IMR-90 (cell line): ENCODE results near the gene GPC6. TPM values are rescaled to one million over a fixed set of nuclear protein-coding genes. Genes with fewer than 3 reads are reported as not detected.
A peak's percentile ranks its signal among the peaks of the same experiment; 100 is the strongest.

Source experiments
- ATAC-seq: fragments of 200-7000 bp; cut with Tn5 transposase; 2 replicates; pipeline ENCODE4 v1.9.1; 2020; ENCODE audit warnings: low read depth, mild to moderate bottlenecking, moderate library complexity
- Bru-seq: library from RNA; stranded (reverse); fragments of 400-500 nt; gene quantifications from one replicate; lab custom pipeline; 2021; lab: Mats Ljungman, UMichigan
- BruChase-seq, 2 experiments: library from RNA; stranded (reverse); fragments of 400-500 nt; gene quantifications; one replicate each; lab custom pipeline; 2021; lab: Mats Ljungman, UMichigan
- BruUV-seq: library from RNA; stranded (reverse); fragments of 400-500 nt; replicated peaks from 2 replicates; lab custom pipeline; 2021; lab: Mats Ljungman, UMichigan
- CTCF ChIA-PET: fragments of 300-600 bp; formaldehyde crosslinking; extraction: SDS; loops from one replicate; lab custom pipeline; 2021; ENCODE audit warnings: antibody characterized with exemption; lab: Yijun Ruan, JAX
- POLR2A ChIA-PET: fragments of 300-600 bp; sonication (Branson Sonifier 250); formaldehyde crosslinking; loops from one replicate; lab custom pipeline; 2022; ENCODE audit warnings: antibody characterized with exemption; ENCODE audit not compliant: unreplicated experiment; lab: Charles Lee
- DNase-seq: peaks from one replicate; pipeline ENCODE4 v3.0.0; 2013
- H2AFZ ChIP-seq: replicated peaks from 2 replicates; pipeline ENCODE3; 2013; ENCODE audit warnings: low read length, mild to moderate bottlenecking; ENCODE audit not compliant: poor library complexity
- H2AK5ac ChIP-seq: 2 replicates; pipeline ENCODE4 v1.6.1; 2013; ENCODE audit warnings: low read depth, low read length, inconsistent platforms
- H2AK9ac ChIP-seq: replicated peaks from 2 replicates; pipeline ENCODE3; 2013; ENCODE audit warnings: mild to moderate bottlenecking, low read depth, low read length, moderate library complexity; ENCODE audit not compliant: poor library complexity
- H2BK120ac ChIP-seq: 2 replicates; pipeline ENCODE4 v1.6.1; 2013; ENCODE audit warnings: low read depth, low read length, inconsistent platforms
- H2BK15ac ChIP-seq: 3 replicates; pipeline ENCODE4 v1.6.1; 2013; ENCODE audit warnings: low read depth, low read length, inconsistent platforms
- H2BK20ac ChIP-seq: 2 replicates; pipeline ENCODE4 v1.6.1; 2013; ENCODE audit warnings: low read depth, mild to moderate bottlenecking, inconsistent platforms, low read length, moderate library complexity
- H2BK5ac ChIP-seq: 2 replicates; pipeline ENCODE4 v1.6.1; 2013; ENCODE audit warnings: mild to moderate bottlenecking, low read depth, low read length, inconsistent platforms; ENCODE audit not compliant: poor library complexity, severe bottlenecking
- H3K14ac ChIP-seq: replicated peaks from 2 replicates; pipeline ENCODE4 v1.6.1; 2013; ENCODE audit warnings: low read depth, low read length, inconsistent platforms
- H3K18ac ChIP-seq: 2 replicates; pipeline ENCODE4 v1.6.1; 2013; ENCODE audit warnings: low read depth, low read length, control low read depth
- H3K23ac ChIP-seq: 2 replicates; pipeline ENCODE4 v1.6.1; 2013; ENCODE audit warnings: low read depth, low read length, inconsistent platforms
- H3K27ac ChIP-seq: 2 replicates; pipeline ENCODE4 v1.5.1; 2013; ENCODE audit warnings: mild to moderate bottlenecking, control low read depth, low read length; ENCODE audit not compliant: insufficient read depth
- H3K27me3 ChIP-seq: 2 replicates; pipeline ENCODE4 v1.6.1; 2013; ENCODE audit warnings: low read length; ENCODE audit not compliant: control insufficient read depth, insufficient read depth
- H3K36me3 ChIP-seq: 2 replicates; pipeline ENCODE4 v1.6.1; 2013; ENCODE audit warnings: low read length, mixed read lengths; ENCODE audit not compliant: control insufficient read depth, insufficient read depth
- H3K4ac ChIP-seq: 2 replicates; pipeline ENCODE4 v1.6.1; 2013; ENCODE audit warnings: low read depth, low read length, inconsistent platforms
- H3K4me1 ChIP-seq: 2 replicates; pipeline ENCODE4 v1.6.1; 2013; ENCODE audit warnings: low read length, mixed read lengths; ENCODE audit not compliant: control insufficient read depth, insufficient read depth
- H3K4me2 ChIP-seq: 2 replicates; pipeline ENCODE4 v1.6.1; 2013; ENCODE audit warnings: low read depth, mild to moderate bottlenecking, control low read depth, low read length, moderate library complexity
- H3K4me3 ChIP-seq: 2 replicates; pipeline ENCODE4 v1.5.1; 2013; ENCODE audit warnings: low read depth, mild to moderate bottlenecking, control low read depth, low read length, moderate library complexity; ENCODE audit not compliant: insufficient read depth
- H3K56ac ChIP-seq: 2 replicates; pipeline ENCODE4 v1.6.1; 2013; ENCODE audit warnings: low read length, inconsistent platforms; ENCODE audit not compliant: insufficient read depth; ENCODE audit errors: extremely low read depth
- H3K79me1 ChIP-seq, 2 experiments: 2 replicates each; pipeline ENCODE4 v1.6.1; 2013; ENCODE audit warnings: low read length in 2 of 2, inconsistent platforms in 1 of 2, low read depth in 1 of 2
- H3K9ac ChIP-seq: 2 replicates; pipeline ENCODE4 v1.6.1; 2013; ENCODE audit warnings: low read depth, low read length, control low read depth
- H3K9me1 ChIP-seq: 2 replicates; pipeline ENCODE4 v1.6.1; 2013; ENCODE audit warnings: low read length, inconsistent platforms; ENCODE audit not compliant: insufficient read depth
- H3K9me3 ChIP-seq: 2 replicates; pipeline ENCODE4 v1.6.1; 2013; ENCODE audit warnings: low read length; ENCODE audit not compliant: control insufficient read depth, insufficient read depth
- H4K20me1 ChIP-seq: 2 replicates; pipeline ENCODE4 v1.6.1; 2013; ENCODE audit warnings: low read length, inconsistent platforms; ENCODE audit not compliant: insufficient read depth
- H4K5ac ChIP-seq: 2 replicates; pipeline ENCODE4 v1.6.1; 2013; ENCODE audit warnings: mild to moderate bottlenecking, low read depth, low read length, control low read depth
- H4K8ac ChIP-seq, 2 experiments: 2 replicates each; pipeline ENCODE4 v1.6.1; 2013; ENCODE audit warnings: low read depth in 2 of 2, low read length in 2 of 2, control low read depth in 1 of 2, inconsistent platforms in 1 of 2
- H4K91ac ChIP-seq: 2 replicates; pipeline ENCODE4 v1.6.1; 2013; ENCODE audit warnings: low read depth, low read length, inconsistent platforms; ENCODE audit not compliant: insufficient read depth
- BHLHE40 ChIP-seq: fragments of 150-350 bp; IDR thresholded peaks from 2 replicates; pipeline ENCODE4 v1.6.1; 2016; ENCODE audit warnings: mild to moderate bottlenecking, low read depth, low read length
- CEBPB ChIP-seq: IDR thresholded peaks from 2 replicates; pipeline ENCODE4 v1.6.1; 2012; ENCODE audit warnings: low read depth, low read length, improper control_type of control experiment
- MAZ ChIP-seq: IDR thresholded peaks from 2 replicates; pipeline ENCODE4 v1.6.1; 2012; ENCODE audit warnings: low read depth, mild to moderate bottlenecking, low read length, improper control_type of control experiment, moderate library complexity, borderline replicate concordance
- RAD21 ChIP-seq: IDR thresholded peaks from 2 replicates; pipeline ENCODE4 v1.6.1; 2012; ENCODE audit warnings: low read length, improper control_type of control experiment
- RFX5 ChIP-seq: IDR thresholded peaks from 2 replicates; pipeline ENCODE4 v1.8.0; 2012; ENCODE audit warnings: low read depth, mild to moderate bottlenecking, low read length, moderate library complexity
- SMC3 ChIP-seq: fragments of 150-350 bp; IDR thresholded peaks from 2 replicates; pipeline ENCODE4 v1.6.1; 2016; ENCODE audit warnings: low read depth, mild to moderate bottlenecking, antibody characterized with exemption, low read length, moderate library complexity
- WGBS, 2 experiments: methylation state at CpG; one replicate each; pipeline versions ENCODE4 v1.1.5 to v1.1.7; 2013; ENCODE audit warnings: missing lambda C conversion rate in 2 of 2; ENCODE audit not compliant: insufficient read length in 1 of 2; ENCODE audit errors: extremely low coverage in 2 of 2; 5-methylcytosine and 5-hydroxymethylcytosine counted together
- dilution Hi-C: fragments of 300-500 bp; cut with HindIII; formaldehyde crosslinking; loops from one replicate; pipeline ENCODE4 v1.14.3; 2018; ENCODE audit warnings: low sequenced_read_pairs; ENCODE audit not compliant: unreplicated experiment
- in situ Hi-C: fragments of 300-500 bp; cut with MboI; formaldehyde crosslinking; loops from 3 replicates; pipeline ENCODE4 v1.14.3; 2019; ENCODE audit warnings: low sequenced_read_pairs, inconsistent platforms, mixed read lengths
- intact Hi-C: fragments of 100-400 bp; cut with micrococcal nuclease; formaldehyde crosslinking; loops from 2 replicates; pipeline ENCODE4 v1.10.0; 2022
- long read RNA-seq: library from polyadenylated mRNA; unstranded; transcript quantifications from one replicate; pipeline ENCODE4 v2.0.0, GENCODE V29; 2021; ENCODE audit not compliant: unreplicated experiment
- polyA plus RNA-seq, 3 experiments: library from polyadenylated mRNA; depleted of rRNA; stranded (reverse); fragments of >200 nt; gene quantifications; 2 replicates each; pipeline ENCODE4 v1.2.3, GENCODE V29; 2012; ENCODE audit warnings: low replicate concordance in 1 of 3
- total RNA-seq: library from RNA; depleted of rRNA; stranded (reverse); fragments of >200 nt; gene quantifications from 2 replicates; pipeline ENCODE4 v1.2.3, GENCODE V29; 2012; rRNA removed
- TF ChIP-seq, protein P1 (sequence below): fragments of 150-350 bp; IDR thresholded peaks from 2 replicates; pipeline ENCODE4 v1.6.1; 2017; ENCODE audit warnings: mild to moderate bottlenecking, antibody characterized with exemption, low read length, low read depth

GPC6 gene
- total RNA-seq (31.4 and 39.4 TPM in 2 replicates), polyA plus RNA-seq (2012; rRNA removed) (14.3 and 14.9 TPM in 2 replicates), Bru-seq, nascent RNA (percentile 76 among the genes with signal in this experiment), BruChase-seq, experiment 1, labeled RNA remaining after a 6-hour chase (percentile 69 among the genes with signal in this experiment), BruChase-seq, experiment 2, labeled RNA remaining after a 2-hour chase (percentile 83 among the genes with signal in this experiment)
- polyA plus RNA-seq (2012; cell fraction: cytosol; rRNA removed): 4.9 and 11.6 TPM in 2 replicates
- polyA plus RNA-seq (2012; cell fraction: nucleus; rRNA removed; ENCODE audit: low replicate concordance): 4.4 and 7.9 TPM in 2 replicates
- long read RNA-seq, partial matches to known transcripts: 1 of 19 reads
- long read RNA-seq, other reads (novel, unspliced or antisense): 15 of 19 reads

DNA sequence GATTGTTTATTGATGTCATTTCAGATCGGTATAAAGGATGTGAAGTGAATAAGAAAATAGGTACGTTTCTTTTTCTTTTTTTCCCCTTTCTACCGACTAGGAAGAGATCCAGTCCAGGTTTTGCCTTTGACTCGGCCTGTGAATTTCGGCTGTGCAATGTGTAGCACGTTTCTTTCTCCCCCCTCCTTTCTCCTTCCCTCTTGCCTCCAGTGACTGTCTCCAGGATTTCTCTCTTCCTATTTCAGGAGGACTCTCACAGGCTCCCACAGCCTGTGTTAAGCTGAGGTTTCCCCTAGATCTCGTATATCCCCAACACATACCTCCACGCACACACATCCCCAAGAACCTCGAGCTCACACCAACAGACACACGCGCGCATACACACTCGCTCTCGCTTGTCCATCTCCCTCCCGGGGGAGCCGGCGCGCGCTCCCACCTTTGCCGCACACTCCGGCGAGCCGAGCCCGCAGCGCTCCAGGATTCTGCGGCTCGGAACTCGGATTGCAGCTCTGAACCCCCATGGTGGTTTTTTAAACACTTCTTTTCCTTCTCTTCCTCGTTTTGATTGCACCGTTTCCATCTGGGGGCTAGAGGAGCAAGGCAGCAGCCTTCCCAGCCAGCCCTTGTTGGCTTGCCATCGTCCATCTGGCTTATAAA is at the start of gene GPC6:
GPC6 (plus strand) TSS at position 185 of the 657 bp plus-strand sequence.
- Histone ChIP-seq H2BK15ac (peak within 1 kb of the TSS; percentile 95; the same call in 2 of the 3 replicates), H3K23ac (peak within 1 kb of the TSS; percentile 92), H3K14ac (peak within 1 kb of the TSS; percentile 86), H4K8ac (peak within 1 kb of the TSS; percentile 30 to 58; a peak in 3 of 4 replicates), H3K18ac (peak within 1 kb of the TSS; percentile 58), H4K20me1 (no peaks in the 10 kb centered on the region), H3K9me3 (no peaks in the 10 kb centered on the region), H3K4me1 (0 out of 2 replicates have a peak, but pooled peaks cover 2% of the 10 kb centered on the region), H3K36me3 (no peaks in the 10 kb centered on the region), H2BK20ac (peak within 1 kb of the TSS; percentile 69), H3K4me2 (peak within 1 kb of the TSS; percentile 44), H3K27ac (peak within 1 kb of the TSS; percentile 75), H4K5ac (peak within 1 kb of the TSS; percentile 66), H3K4me3 (peak within 1 kb of the TSS; percentile 50), H4K91ac (peak within 1 kb of the TSS; percentile 72; the same call in 1 of the 2 replicates), H2AK5ac (peak within 1 kb of the TSS; percentile 82), H3K9ac (peak within 1 kb of the TSS; percentile 78), H3K79me1 (peaks cover 0 to 3% of the 10 kb centered on the region in 2 experiments; a peak in 1 of 4 replicates), H2AFZ (peak within 1 kb of the TSS; percentile 94), H3K27me3 (no peaks in the 10 kb centered on the region), H3K4ac (peak within 1 kb of the TSS; percentile 93), H3K9me1 (no peaks in the 10 kb centered on the region; the same call in 1 of the 2 replicates), H2BK5ac (peak within 1 kb of the TSS; percentile 80), H3K56ac (peak within 1 kb of the TSS; percentile 98), H2BK120ac (peak within 1 kb of the TSS; percentile 88), H2AK9ac (peak within 1 kb of the TSS; percentile 60)
- DNase-seq (peak; percentile 95), ATAC-seq (peak; percentile 53)
- in situ Hi-C loops: loop anchor here (10.0 to 25.0 kb wide), 3 partner anchors 512 to 1386 kb away; partner anchors contain the start of gene GPR180
- CTCF ChIA-PET: interaction anchor here (0.5 to 1.2 kb wide), 2 partner anchors 109 to 245 kb away, joined by 3 to 6 read pairs; no protein-coding TSS in a partner anchor
- intact Hi-C loops: loop anchor here (1.0 to 10.0 kb wide), 11 partner anchors 262 to 1040 kb away; no protein-coding TSS in a partner anchor
- dilution Hi-C loops: no loop called here
- TF ChIP-seq CEBPB (peak; percentile 51; the same call in 1 of the 2 replicates), BHLHE40 (peak; percentile 98), RFX5 (no peak), SMC3 (peak; percentile 32; the same call in 1 of the 2 replicates), RAD21 (peak; percentile 47), MAZ (0 out of 2 replicates have a peak, but pooled peaks have one; percentile 53)
- TF ChIP-seq, protein P1, sequence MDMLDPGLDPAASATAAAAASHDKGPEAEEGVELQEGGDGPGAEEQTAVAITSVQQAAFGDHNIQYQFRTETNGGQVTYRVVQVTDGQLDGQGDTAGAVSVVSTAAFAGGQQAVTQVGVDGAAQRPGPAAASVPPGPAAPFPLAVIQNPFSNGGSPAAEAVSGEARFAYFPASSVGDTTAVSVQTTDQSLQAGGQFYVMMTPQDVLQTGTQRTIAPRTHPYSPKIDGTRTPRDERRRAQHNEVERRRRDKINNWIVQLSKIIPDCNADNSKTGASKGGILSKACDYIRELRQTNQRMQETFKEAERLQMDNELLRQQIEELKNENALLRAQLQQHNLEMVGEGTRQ: no peak
- BruUV-seq: TSS peak; percentile 88
- POLR2A ChIA-PET: interaction anchor here (0.6 to 0.8 kb wide), 2 partner anchors 53 to 57 kb away, joined by 4 read pairs; no protein-coding TSS in a partner anchor
- 0% methylated on average over 23 of the region's 31 CpGs; no CpG with 5 or more reads in 1 of the 2 experiments for WGBS, 2 experiments
